HL-60/S4 (cell line): Measurements from ENCODE around the gene KPNB1.

Experiments used
- in situ Hi-C: fragments of 300-500 bp; cut with MboI; formaldehyde crosslinking; loops from 2 replicates; pipeline ENCODE4 v1.14.3; 2022; ENCODE audit warnings: low sequenced_read_pairs

The KPNB1 gene

DNA sequence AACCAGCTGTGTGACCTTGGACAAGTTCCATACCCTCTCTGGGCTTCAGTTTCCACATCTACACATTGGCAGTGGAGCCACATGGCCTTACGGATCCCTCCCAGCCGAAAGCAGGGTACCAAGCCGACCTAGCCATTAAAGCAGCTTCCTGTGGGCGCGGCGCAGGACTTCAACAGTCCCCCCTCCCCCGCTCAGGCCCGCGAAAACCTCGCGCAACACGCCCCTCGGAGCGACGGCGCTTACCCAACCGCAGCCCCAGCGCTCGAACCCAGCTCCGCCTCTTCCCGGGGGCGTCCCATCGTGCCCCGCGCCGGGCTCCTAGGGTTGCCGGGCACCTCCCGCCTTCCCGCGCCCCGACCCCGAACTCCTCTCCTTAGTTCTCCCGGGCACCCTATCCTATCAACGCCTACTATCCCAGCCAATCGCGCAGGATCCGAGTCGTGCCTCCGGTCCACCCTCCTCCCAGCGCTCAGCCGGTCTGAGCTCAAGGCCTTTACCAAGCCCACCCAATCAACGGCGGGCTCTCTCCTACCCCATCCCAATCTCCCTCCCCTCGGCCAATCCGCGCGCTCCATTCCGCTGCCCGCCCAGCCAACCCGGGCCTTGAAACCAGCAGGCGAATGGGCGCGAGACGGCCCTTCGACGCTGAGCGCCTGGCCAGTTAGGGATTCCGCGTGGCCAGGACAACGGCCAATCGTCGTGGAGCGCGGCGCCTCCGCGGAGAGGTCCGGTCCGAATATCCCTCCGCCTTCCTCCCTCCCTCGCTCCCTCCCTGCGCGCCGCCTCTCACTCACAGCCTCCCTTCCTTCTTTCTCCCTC is at the start of gene KPNB1:
Gene KPNB1 (plus strand): TSS at position 767 of the 819 bp plus-strand sequence. CDS start 326 bp downstream, outside the sequence.
- in situ Hi-C loops: no loop called here

DNA sequence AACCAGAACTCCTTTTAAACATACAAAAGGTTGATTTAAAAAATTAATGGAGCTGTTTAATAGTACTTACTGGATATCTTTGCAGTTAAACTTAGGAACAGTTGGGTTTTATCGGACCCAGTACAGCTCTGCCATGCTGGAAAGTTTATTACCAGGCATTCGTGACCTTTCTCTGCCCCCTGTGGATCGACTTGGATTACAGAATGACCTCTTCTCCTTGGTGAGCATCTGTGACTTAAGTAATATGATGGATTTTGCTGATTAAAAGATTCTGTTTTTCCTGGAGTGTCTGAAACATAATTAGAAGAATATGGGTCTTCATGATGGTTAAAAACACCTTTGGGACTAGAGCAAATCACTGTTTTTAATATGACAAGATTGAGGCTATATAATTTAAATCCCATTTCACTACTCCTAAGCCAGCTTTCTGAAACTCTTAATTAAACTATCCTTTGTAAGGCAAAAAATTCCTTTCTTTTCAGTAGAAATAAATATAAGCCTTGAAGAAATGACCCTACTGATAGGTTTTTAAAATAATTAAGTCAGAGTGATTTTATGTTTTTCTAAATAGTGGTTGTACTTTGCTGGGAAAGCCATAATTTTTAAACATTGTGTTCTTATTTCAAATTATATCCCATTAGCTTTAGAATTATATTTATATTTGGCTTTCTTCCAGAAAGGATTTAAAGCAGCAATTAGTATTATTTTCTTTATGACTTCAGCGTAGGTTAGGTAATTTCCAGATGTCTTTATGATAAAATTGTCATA is 45.7 kb upstream of the KPNB1 start:
- in situ Hi-C loops: loop anchor here (25.0 kb wide), 1 partner anchor 242 kb away; no protein-coding TSS in a partner anchor

DNA sequence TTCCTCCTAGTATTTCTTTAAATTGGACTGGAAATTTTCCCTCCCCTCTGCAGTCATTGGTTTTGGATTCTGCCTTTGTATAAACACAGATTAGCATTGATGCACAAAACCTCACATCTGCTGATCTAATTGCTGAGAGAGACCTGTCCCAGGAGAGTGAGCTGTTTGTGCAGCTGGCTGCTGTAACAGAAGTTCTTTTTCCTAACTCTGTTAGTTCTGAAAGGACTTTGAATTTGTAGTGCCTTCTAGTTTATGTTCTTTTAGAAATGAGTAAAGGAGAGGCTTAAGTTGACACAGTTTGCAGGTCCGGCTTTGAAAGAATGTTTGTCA is 45.2 kb upstream of the KPNB1 start:
- in situ Hi-C loops: loop anchor here (25.0 kb wide), 1 partner anchor 242 kb away; no protein-coding TSS in a partner anchor

- in situ Hi-C loops: loop anchor here (25.0 kb wide), 1 partner anchor 243 kb away; no protein-coding TSS in a partner anchor
These were observed 44.7 kb upstream of the KPNB1 start for GRCh38 chr17:47605011-47605410.

GRCh38 chr17:47607481-47607880 is 42.2 kb upstream of the KPNB1 start:
- in situ Hi-C loops: loop anchor here (25.0 kb wide), 1 partner anchor 245 kb away; no protein-coding TSS in a partner anchor

DNA sequence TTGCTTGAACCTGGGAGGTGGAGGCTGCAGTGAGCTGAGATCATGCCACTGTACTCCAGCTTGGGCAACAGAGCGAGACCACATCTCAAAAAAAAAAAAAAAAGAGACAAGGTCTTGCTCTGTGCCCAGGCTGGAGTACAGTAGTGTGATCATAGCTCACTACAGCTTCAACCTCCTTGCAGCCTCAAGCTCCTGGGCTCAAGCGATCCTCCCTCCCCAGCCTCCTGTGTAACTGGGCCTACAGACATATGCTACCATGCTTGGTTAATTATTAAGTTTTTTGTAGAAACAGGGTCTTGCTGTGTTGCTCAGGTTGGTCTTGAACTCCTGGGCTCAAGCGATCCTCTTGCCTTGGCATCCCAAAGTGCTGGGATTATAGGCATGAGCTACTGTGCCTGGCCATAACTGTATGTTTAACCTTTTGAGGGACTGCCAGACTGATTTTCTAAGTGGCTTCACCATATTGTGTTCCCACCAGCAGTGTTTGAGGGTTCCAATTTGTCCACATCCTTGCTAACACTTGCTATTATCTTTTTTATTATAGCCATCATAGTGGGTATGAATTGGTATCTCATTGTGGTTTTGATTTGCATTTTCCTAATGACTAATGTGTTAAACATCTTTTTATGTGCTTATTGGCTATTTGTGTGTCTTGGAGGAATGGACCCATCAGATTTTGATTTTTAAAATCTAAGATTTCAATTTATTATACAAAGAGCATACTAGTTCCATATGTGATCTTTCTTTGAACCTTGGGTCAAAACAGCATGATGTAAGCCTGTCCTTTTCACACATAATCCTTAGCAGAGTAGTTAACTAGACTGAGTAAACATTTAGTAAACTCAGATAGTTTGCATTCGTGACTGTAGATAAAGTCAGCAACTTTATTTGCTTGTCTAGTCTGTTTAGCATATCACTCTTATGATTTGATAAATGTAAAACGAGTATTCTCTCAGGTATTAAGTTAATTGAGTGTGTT is 38.1 kb upstream of the KPNB1 start:
- in situ Hi-C loops: loop anchor here (10.0 to 25.0 kb wide), 3 partner anchors 117 to 377 kb away; no protein-coding TSS in a partner anchor

GRCh38 chr17:47615766-47616424 is 33.8 kb upstream of the KPNB1 start:
- in situ Hi-C loops: loop anchor here (10.0 to 25.0 kb wide), 3 partner anchors 121 to 381 kb away; no protein-coding TSS in a partner anchor

DNA sequence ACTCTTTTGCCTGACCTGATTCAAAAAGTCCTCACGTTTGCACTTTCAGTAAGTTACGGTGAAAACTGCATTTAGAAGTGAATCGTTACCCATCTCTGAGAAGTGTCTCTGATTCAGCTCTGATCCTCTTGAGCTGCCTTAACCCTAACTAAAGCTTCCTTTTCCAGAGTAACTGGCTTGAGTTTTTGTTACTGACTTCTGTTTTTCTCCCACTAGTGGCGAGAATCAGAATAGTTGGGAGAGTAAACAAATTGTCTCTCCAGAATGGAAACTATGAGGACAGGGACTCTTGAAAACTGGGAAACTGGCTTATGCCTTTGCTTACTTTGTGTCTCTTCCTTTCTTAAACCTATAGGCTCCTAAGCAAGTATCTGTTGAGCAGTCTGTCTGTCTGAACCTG is 31.3 kb upstream of the KPNB1 start:
- in situ Hi-C loops: loop anchor here (10.0 to 25.0 kb wide), 3 partner anchors 124 to 384 kb away; no protein-coding TSS in a partner anchor

DNA sequence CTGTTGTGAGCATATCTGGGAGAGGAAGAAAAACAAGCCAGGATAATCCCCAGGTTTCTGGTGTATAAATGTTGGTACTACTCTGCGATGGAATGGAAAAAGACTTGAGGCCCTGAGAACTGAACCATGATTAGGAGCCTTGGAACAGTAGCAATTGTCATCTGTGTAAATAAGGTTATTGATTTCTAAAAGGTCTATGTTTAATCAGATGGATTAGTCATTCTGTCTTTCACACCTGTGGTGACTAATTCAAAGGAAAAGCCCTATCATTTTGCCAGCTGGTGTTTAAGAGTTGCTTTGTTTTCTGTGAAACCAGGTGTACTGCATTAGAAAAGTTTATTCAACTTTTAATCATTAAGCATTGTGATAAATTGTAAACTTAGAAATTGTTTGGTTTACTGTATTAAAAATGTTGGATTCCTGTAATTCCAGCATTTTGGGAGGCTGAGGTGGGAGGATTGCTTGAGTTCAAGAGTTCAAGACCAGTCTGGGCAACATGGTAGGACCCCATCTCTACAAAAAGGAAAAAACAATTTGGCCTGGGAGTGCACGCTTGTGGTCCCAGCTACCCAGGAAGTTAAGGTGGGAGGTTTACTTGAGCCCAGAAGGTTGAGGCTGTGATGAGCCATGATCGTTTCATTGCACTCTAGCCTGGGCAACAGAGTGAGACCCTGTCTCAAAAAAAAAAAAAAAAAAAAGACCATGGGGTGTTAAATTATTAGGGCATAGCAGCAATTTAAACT is 29.0 kb upstream of the KPNB1 start:
- in situ Hi-C loops: loop anchor here (25.0 kb wide), 1 partner anchor 258 kb away; no protein-coding TSS in a partner anchor

DNA sequence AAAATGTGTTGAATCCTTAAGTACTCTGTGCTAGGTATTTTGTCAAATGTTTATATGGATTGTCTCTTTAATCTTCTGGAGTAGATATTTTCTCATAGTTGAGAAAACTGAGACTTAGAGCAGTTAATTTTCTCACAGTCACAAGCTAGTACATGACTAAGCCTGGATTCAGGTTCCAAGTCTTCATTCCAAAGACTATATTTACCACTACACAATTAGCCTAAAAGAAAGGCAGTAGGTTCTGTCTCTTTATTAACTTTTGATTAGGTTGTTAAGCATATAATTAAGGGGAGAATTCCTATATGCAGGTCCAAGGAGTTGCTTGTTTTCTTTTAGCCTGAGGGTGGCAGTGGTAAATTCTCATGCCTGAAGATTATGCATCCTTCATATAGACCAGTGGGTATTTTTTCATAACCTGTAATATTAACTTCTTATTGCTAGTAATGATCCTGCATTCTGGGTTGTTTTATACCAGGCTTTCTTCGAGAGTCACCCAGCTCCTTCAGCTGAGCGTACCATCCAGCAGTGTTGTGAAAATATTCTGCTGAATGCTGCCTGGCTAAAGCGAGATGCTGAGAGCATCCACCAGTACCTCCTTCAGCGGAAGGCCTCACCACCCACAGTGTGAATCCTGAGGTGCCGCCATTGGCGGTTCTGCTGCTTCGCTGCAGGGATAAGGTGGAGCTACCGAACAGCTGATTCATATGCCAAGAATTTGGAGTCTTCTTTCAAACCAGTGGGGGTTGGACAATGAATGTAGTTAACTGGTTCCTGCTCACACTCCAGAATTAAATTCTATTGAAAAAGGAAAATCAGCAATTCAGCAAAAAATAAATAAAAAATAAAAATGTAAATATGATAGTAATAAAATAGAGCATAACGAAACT is 28.2 kb upstream of the KPNB1 start:
- in situ Hi-C loops: loop anchor here (25.0 kb wide), 1 partner anchor 259 kb away; no protein-coding TSS in a partner anchor

DNA sequence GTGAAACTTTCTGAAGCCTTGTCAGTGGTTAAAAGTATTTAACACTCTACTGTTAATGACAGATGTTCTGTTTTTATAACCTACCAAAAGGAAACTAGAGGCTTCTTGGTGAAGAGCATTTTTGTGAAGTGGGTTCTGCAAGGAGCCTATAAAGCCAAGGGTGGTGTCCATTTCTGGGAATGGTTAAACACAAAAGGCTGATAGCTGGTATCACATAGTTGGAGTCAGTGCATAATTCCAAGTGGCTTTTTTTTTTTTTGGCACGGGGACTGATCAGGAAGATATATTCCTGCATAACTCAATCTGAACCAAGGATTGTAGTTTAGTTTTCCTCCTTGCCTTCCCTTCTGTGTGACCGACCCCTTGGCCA is 27.6 kb upstream of the KPNB1 start:
- in situ Hi-C loops: loop anchor here (25.0 kb wide), 1 partner anchor 260 kb away; no protein-coding TSS in a partner anchor

DNA sequence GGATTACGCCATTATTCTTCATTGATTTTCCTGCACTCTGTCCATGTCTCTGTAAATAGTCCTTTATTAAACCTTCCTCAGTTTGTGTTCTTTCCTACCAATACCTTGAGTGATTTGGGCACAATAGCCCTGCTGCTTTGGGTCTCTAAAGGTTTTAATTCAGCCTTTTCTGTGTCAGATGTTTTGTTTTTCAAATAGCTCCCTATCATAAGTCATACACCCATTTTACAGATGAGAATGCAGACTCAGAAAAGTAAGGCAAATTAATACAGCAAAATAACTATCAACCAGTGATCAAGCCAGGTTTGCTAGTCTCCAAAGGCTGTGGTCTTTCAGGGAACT is 25.0 kb upstream of the KPNB1 start:
- in situ Hi-C loops: loop anchor here (25.0 kb wide), 1 partner anchor 262 kb away; no protein-coding TSS in a partner anchor

DNA sequence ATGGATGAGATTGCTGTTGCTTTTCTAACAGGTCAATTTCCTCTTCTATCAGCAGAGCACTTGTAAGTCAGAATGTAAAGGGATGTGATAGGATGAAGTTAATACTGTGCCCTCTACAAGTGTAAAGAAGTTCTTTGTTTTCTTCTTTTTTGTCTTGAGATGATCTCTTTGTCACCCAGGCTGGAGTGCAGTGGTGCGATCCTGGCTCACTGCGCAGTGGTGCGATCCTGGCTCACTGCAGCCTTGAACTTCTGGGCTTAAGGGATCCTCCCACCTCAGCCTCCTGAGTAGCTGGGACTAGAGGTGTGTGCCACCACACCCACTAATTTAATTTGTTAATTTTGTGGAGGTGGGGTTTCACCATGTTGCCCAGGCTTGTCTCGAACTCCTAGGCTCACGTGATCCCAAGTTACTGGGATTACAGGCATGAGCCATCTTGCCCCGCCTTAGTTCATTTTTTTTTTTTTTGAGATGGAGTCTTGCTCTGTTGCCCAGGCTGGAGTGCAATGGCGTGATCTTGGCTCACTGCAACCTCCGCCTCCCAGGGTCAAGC is 21.6 kb upstream of the KPNB1 start:
- in situ Hi-C loops: no loop called here

- in situ Hi-C loops: no loop called here
These were observed 19.9 kb upstream of the KPNB1 start for GRCh38 chr17:47629826-47630225.

- in situ Hi-C loops: no loop called here
These were observed 19.1 kb upstream of the KPNB1 start for GRCh38 chr17:47630614-47631013.

DNA sequence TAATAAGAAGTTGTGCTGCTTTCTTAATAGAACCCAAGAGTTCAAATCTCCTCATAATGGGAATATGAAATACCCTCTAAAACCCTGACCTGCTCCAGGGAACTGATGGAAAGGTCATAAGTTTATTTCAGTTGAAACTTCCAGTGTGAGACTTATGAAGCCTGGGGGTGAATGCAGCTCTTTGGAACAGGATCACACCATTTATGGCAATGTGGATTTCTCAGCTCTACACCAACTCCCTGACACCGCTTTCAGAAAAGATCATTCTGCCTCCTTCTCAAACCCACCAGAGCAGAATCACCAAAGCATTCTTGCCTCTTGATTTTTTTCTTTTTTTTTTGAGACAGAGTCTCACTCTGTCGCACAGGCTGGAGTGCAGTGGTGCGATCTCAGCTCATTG is 16.7 kb upstream of the KPNB1 start:
- in situ Hi-C loops: no loop called here

- in situ Hi-C loops: no loop called here
These were observed 15.7 kb upstream of the KPNB1 start for GRCh38 chr17:47633996-47634395.

- in situ Hi-C loops: no loop called here
These were observed 14.8 kb upstream of the KPNB1 start for GRCh38 chr17:47634870-47635269.
